ENCODE results near the gene TRA2A. TPM values are rescaled to one million over a fixed set of nuclear protein-coding genes. Genes with fewer than 3 reads are reported as not detected.

TRA2A gene
- total and polyA plus RNA-seq, 9 of the 15 experiments (the other 6 are each of a cell fraction or from before 2014, with no cell fraction given), result 22.7 to 210 (median 73.9) TPM

DNA sequence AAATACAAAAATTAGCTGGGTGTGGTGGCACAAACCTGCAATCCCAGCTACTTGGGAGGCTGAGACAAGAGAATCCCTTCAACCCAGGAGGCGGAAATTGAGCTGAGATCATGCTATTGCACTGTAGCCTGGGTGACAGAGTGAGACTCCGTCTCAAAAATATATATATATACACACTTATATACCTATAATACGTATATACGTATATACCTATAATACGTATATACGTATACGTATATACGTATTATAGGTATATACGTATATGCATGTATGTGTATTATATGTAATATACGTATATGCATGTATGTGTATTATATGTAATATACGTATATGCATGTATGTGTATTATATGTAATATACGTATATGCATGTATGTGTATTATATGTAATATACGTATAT lies 43.1 kb downstream of the TRA2A start (continued):
- TF ChIP-seq, protein P1, sequence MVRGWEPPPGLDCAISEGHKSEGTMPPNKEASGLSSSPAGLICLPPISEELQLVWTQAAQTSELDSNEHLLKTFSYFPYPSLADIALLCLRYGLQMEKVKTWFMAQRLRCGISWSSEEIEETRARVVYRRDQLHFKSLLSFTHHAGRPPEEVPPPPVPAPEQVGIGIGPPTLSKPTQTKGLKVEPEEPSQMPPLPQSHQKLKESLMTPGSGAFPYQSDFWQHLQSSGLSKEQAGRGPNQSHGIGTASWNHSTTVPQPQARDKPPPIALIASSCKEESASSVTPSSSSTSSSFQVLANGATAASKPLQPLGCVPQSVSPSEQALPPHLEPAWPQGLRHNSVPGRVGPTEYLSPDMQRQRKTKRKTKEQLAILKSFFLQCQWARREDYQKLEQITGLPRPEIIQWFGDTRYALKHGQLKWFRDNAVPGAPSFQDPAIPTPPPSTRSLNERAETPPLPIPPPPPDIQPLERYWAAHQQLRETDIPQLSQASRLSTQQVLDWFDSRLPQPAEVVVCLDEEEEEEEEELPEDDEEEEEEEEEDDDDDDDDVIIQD (CRISPR knock-in tag; IDR thresholded peaks at IDR 0.05), result peak; percentile 49; the same call in 1 of the 2 replicates
- TF ChIP-seq, protein P2, sequence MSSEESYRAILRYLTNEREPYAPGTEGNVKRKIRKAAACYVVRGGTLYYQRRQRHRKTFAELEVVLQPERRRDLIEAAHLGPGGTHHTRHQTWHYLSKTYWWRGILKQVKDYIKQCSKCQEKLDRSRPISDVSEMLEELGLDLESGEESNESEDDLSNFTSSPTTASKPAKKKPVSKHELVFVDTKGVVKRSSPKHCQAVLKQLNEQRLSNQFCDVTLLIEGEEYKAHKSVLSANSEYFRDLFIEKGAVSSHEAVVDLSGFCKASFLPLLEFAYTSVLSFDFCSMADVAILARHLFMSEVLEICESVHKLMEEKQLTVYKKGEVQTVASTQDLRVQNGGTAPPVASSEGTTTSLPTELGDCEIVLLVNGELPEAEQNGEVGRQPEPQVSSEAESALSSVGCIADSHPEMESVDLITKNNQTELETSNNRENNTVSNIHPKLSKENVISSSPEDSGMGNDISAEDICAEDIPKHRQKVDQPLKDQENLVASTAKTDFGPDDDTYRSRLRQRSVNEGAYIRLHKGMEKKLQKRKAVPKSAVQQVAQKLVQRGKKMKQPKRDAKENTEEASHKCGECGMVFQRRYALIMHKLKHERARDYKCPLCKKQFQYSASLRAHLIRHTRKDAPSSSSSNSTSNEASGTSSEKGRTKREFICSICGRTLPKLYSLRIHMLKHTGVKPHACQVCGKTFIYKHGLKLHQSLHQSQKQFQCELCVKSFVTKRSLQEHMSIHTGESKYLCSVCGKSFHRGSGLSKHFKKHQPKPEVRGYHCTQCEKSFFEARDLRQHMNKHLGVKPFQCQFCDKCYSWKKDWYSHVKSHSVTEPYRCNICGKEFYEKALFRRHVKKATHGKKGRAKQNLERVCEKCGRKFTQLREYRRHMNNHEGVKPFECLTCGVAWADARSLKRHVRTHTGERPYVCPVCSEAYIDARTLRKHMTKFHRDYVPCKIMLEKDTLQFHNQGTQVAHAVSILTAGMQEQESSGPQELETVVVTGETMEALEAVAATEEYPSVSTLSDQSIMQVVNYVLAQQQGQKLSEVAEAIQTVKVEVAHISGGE (CRISPR knock-in tag; IDR thresholded peaks at IDR 0.05), result peak in 1 of 3 experiments; percentile 71; a peak in 2 of 6 replicates
- peak; percentile 70; the same call in 1 of the 2 replicates for TF ChIP-seq HOXB6 (CRISPR knock-in tag; IDR thresholded peaks at IDR 0.05; ENCODE audit: borderline replicate concordance)
- TF ChIP-seq, protein P3, sequence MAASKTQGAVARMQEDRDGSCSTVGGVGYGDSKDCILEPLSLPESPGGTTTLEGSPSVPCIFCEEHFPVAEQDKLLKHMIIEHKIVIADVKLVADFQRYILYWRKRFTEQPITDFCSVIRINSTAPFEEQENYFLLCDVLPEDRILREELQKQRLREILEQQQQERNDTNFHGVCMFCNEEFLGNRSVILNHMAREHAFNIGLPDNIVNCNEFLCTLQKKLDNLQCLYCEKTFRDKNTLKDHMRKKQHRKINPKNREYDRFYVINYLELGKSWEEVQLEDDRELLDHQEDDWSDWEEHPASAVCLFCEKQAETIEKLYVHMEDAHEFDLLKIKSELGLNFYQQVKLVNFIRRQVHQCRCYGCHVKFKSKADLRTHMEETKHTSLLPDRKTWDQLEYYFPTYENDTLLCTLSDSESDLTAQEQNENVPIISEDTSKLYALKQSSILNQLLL (CRISPR knock-in tag; IDR thresholded peaks at IDR 0.05; ENCODE audit: borderline replicate concordance), result peak; percentile 98

Data from K562 (cell line).